GM10266 (cell line): ENCODE results near the gene TRIP13.

Source experiments
- DNase-seq: peaks from one replicate; pipeline ENCODE4 v3.0.0; 2012; ENCODE audit errors: extremely low spot score
- CTCF ChIP-seq: IDR thresholded peaks from 2 replicates; pipeline ENCODE4 v1.5.1; 2012; ENCODE audit warnings: mild to moderate bottlenecking, low read depth; ENCODE audit not compliant: control insufficient read depth, insufficient read depth; ENCODE audit errors: missing control alignments

Gene TRIP13

GRCh38 chr5:893711-894110 is 1.0 kb downstream of the TRIP13 start:
- no peak for DNase-seq

GRCh38 chr5:900781-901180 is 8.1 kb downstream of the TRIP13 start:
- DNase-seq, result no peak
- TF ChIP-seq CTCF, result no peak

More at GRCh38 chr5:893711-894110, 1.0 kb downstream of the TRIP13 start:
- TF ChIP-seq CTCF, result no peak

GRCh38 chr5:902129-902916 is 9.6 kb downstream of the TRIP13 start:
- DNase-seq, result no peak
- TF ChIP-seq CTCF, result no peak

GRCh38 chr5:903756-904096 is 11.0 kb downstream of the TRIP13 start:
- no peak for DNase-seq
- no peak for TF ChIP-seq CTCF

GRCh38 chr5:905139-905642 is 12.5 kb downstream of the TRIP13 start:
- DNase-seq, result no peak
- no peak for TF ChIP-seq CTCF

- no peak for TF ChIP-seq CTCF
- no peak for DNase-seq
These were observed 14.8 kb downstream of the TRIP13 start for GRCh38 chr5:907366-907910.

GRCh38 chr5:908172-908571 is 15.5 kb downstream of the TRIP13 start:
- no peak for TF ChIP-seq CTCF
- no peak for DNase-seq
